HepG2 (cell line): ENCODE data around the gene TYMP. TPM values are rescaled to one million over a fixed set of nuclear protein-coding genes. Genes with fewer than 3 reads are reported as not detected.

Experiments used
- ETS1 ChIP-seq: sonication (generic); formaldehyde crosslinking; IDR thresholded peaks from 2 replicates; pipeline ENCODE4 v1.4.0; 2020; ENCODE audit warnings: missing genetic modification reagents
- FOXA1 ChIP-seq, 2 experiments: fragments of 450-650 bp in 1 of 2; sonication (generic) in 1 of 2; formaldehyde crosslinking in 1 of 2; IDR thresholded peaks; 2 replicates each; pipeline versions ENCODE4 v1.4.0 to v1.6.1; 2016 to 2020; ENCODE audit warnings: missing genetic modification reagents in 1 of 2
- HNRNPL ChIP-seq: fragments of 200-400 bp; formaldehyde crosslinking; IDR thresholded peaks from 2 replicates; pipeline ENCODE4 v1.6.1; 2017; ENCODE audit warnings: mild to moderate bottlenecking, low read depth, low read length
- NFKBIZ ChIP-seq: IDR thresholded peaks from 2 replicates; pipeline ENCODE4 v1.6.1; 2018; ENCODE audit warnings: missing genetic modification reagents, missing compliant biosample characterization
- NFYB ChIP-seq: sonication (generic); formaldehyde crosslinking; IDR thresholded peaks from 2 replicates; pipeline ENCODE4 v1.4.0; 2020; ENCODE audit warnings: missing genetic modification reagents
- NFYC ChIP-seq: IDR thresholded peaks from 2 replicates; pipeline ENCODE4 v1.6.1; 2016; ENCODE audit warnings: missing genetic modification reagents, missing compliant biosample characterization
- PAWR ChIP-seq: sonication (generic); formaldehyde crosslinking; IDR thresholded peaks from 2 replicates; pipeline ENCODE4 v1.4.0; 2020; ENCODE audit warnings: missing genetic modification reagents, mild to moderate bottlenecking, borderline replicate concordance
- PHF20 ChIP-seq: sonication (generic); formaldehyde crosslinking; IDR thresholded peaks from 2 replicates; pipeline ENCODE4 v1.5.0; 2020; ENCODE audit warnings: mild to moderate bottlenecking, missing genetic modification reagents
- POLR2AphosphoS2 ChIP-seq: IDR thresholded peaks from 2 replicates; pipeline ENCODE4 v1.6.1; 2011; ENCODE audit warnings: low read depth, low read length, improper control_type of control experiment
- PRPF4 ChIP-seq: fragments of 200-400 bp; formaldehyde crosslinking; IDR thresholded peaks from 2 replicates; pipeline ENCODE4 v1.6.1; 2016; ENCODE audit warnings: low read length, low read depth; ENCODE audit not compliant: poor library complexity, severe bottlenecking
- SKI ChIP-seq: fragments of 450-650 bp; IDR thresholded peaks from one replicate; pipeline ENCODE4 v1.6.1; 2018; ENCODE audit warnings: mild to moderate bottlenecking; ENCODE audit not compliant: partially characterized antibody
- TIGD3 ChIP-seq: sonication (generic); formaldehyde crosslinking; IDR thresholded peaks from 2 replicates; pipeline ENCODE4 v1.5.1; 2020; ENCODE audit warnings: mild to moderate bottlenecking, missing genetic modification reagents, borderline replicate concordance
- ZNF143 ChIP-seq: sonication (generic); formaldehyde crosslinking; IDR thresholded peaks from 2 replicates; pipeline ENCODE4 v1.4.0; 2020; ENCODE audit warnings: missing genetic modification reagents
- ZNF513 ChIP-seq: sonication (generic); formaldehyde crosslinking; conservative IDR thresholded peaks from 2 replicates; pipeline ENCODE4 v1.5.0; 2020; ENCODE audit warnings: missing genetic modification reagents
- ZNF609 ChIP-seq: sonication (generic); formaldehyde crosslinking; IDR thresholded peaks from 2 replicates; pipeline ENCODE4 v1.4.0; 2020; ENCODE audit warnings: mild to moderate bottlenecking, missing genetic modification reagents, borderline replicate concordance
- ZNF782 ChIP-seq: sonication (generic); formaldehyde crosslinking; IDR thresholded peaks from 2 replicates; pipeline ENCODE4 v1.4.0; 2020; ENCODE audit warnings: missing genetic modification reagents, mild to moderate bottlenecking, borderline replicate concordance
- ZNF784 ChIP-seq: sonication (generic); formaldehyde crosslinking; IDR thresholded peaks from 2 replicates; pipeline ENCODE4 v1.5.1; 2020; ENCODE audit warnings: missing genetic modification reagents, mild to moderate bottlenecking, borderline replicate concordance
- polyA plus RNA-seq, 8 experiments: library from polyadenylated mRNA; depleted of rRNA in 3 of 8; stranded (reverse) in 7 of 8; unstranded in 1 of 8; fragments of >200 nt; fragmentation: Illumina TruSeq in 4 of 8; extraction: Trizol in 4 of 8; gene quantifications; 2 replicates each; pipeline versions ENCODE4 v1.2.1 to v1.2.3, GENCODE V29; 2011 to 2016; ENCODE audit warnings: low read depth in 4 of 8, missing spikeins in 1 of 8, mixed read lengths in 1 of 8; ENCODE audit not compliant: insufficient read depth in 1 of 8
- total RNA-seq, 5 experiments: library from RNA; depleted of rRNA; stranded (reverse); fragments of >200 nt; fragmentation: Illumina TruSeq; extraction: Trizol; gene quantifications; 2 replicates each; pipeline ENCODE4 v1.2.3, GENCODE V29; 2016; ENCODE audit warnings: low read depth in 1 of 5

Gene TYMP
- total and polyA plus RNA-seq, 2 of the 13 experiments (the other 11 are each of a cell fraction or from before 2014, with no cell fraction given): 3.9 to 4.3 TPM

- peak; percentile 91 for TF ChIP-seq PHF20 (CRISPR knock-in tag)
- TF ChIP-seq NFYC: peak; percentile 64
- no peak for TF ChIP-seq ZNF782 (CRISPR knock-in tag)
- TF ChIP-seq ZNF143 (CRISPR knock-in tag): peak; percentile 31; the same call in 1 of the 2 replicates
- no peak for TF ChIP-seq TIGD3 (CRISPR knock-in tag)
- no peak for TF ChIP-seq FOXA1 (IDR thresholded peaks at IDR 0.05)
- no peak for TF ChIP-seq FOXA1 (CRISPR knock-in tag; IDR thresholded peaks at IDR 0.05)
- no peak for TF ChIP-seq ZNF784 (CRISPR knock-in tag)
- peak; percentile 70 for TF ChIP-seq NFYB (CRISPR knock-in tag)
- no peak for TF ChIP-seq ZNF609 (CRISPR knock-in tag)
- no peak for TF ChIP-seq ETS1
- TF ChIP-seq NFKBIZ: no peak
- no peak for TF ChIP-seq POLR2AphosphoS2
- no peak for TF ChIP-seq PRPF4
- no peak for TF ChIP-seq PAWR (CRISPR knock-in tag)
- 0 out of 2 replicates have a peak, but pooled peaks have one; percentile 28 for TF ChIP-seq HNRNPL
- TF ChIP-seq ZNF513 (CRISPR knock-in tag): no peak
- peak; percentile 53 for TF ChIP-seq SKI
Observed at GRCh38 chr22:50507991-50508884, 21.6 kb downstream of the TYMP start, which contains the start of gene NCAPH2 (continued).
